RWPE2 (cell line): ENCODE results near the gene CACNA1A.

Source experiments
- ATAC-seq: fragments of 200-7000 bp; cut with Tn5 transposase; 3 replicates; pipeline ENCODE4 v1.9.1; 2021; ENCODE audit warnings: low read depth
- DNase-seq: peaks from one replicate; pipeline ENCODE4 v3.0.0-alpha.2; 2020; ENCODE audit warnings: low spot score
- H3K27ac ChIP-seq: fragments of 450-650 bp; 2 replicates; pipeline ENCODE4 v1.5.1; 2017; ENCODE audit warnings: mild to moderate bottlenecking; ENCODE audit not compliant: poor library complexity, severe bottlenecking
- H3K27me3 ChIP-seq: fragments of 250-450 bp; sonication (Bioruptor Pico); 2 replicates; pipeline ENCODE4 v1.5.1; 2021; ENCODE audit warnings: mild to moderate bottlenecking, moderate library complexity; ENCODE audit not compliant: insufficient read depth, poor library complexity, severe bottlenecking
- H3K36me3 ChIP-seq: fragments of 250-450 bp; sonication (Bioruptor Pico); 2 replicates; pipeline ENCODE4 v1.5.1; 2020; ENCODE audit warnings: low read depth, mild to moderate bottlenecking, moderate library complexity
- H3K4me1 ChIP-seq: fragments of 250-450 bp; sonication (Bioruptor Pico); 2 replicates; pipeline ENCODE4 v1.5.1; 2021; ENCODE audit warnings: mild to moderate bottlenecking, moderate library complexity; ENCODE audit not compliant: insufficient read depth, poor library complexity, severe bottlenecking
- H3K4me3 ChIP-seq: fragments of 250-450 bp; sonication (Bioruptor Pico); 2 replicates; pipeline ENCODE4 v1.5.1; 2021; ENCODE audit warnings: mild to moderate bottlenecking, moderate library complexity; ENCODE audit not compliant: severe bottlenecking
- H3K9me3 ChIP-seq: fragments of 250-450 bp; sonication (Bioruptor Pico); 2 replicates; pipeline ENCODE4 v1.5.1; 2021; ENCODE audit warnings: mild to moderate bottlenecking, moderate library complexity; ENCODE audit not compliant: severe bottlenecking
- TF ChIP-seq, protein P1 (sequence below): fragments of 450-650 bp; IDR thresholded peaks from one replicate; pipeline ENCODE4 v1.5.1; 2017; ENCODE audit warnings: mild to moderate bottlenecking, moderate library complexity; ENCODE audit not compliant: poor library complexity, severe bottlenecking

CACNA1A gene

GRCh38 chr19:13342672-13343071 lies 163.6 kb downstream of the CACNA1A start:
- Histone ChIP-seq H3K36me3 (no peaks in the 10 kb centered on the region), H3K27ac (no peak overlapping the region), H3K9me3 (no peaks in the 10 kb centered on the region), H3K27me3 (no peaks in the 10 kb centered on the region), H3K4me1 (no peaks in the 10 kb centered on the region), H3K4me3 (no peak overlapping the region)
- DNase-seq: no peak
- TF ChIP-seq, protein P1, sequence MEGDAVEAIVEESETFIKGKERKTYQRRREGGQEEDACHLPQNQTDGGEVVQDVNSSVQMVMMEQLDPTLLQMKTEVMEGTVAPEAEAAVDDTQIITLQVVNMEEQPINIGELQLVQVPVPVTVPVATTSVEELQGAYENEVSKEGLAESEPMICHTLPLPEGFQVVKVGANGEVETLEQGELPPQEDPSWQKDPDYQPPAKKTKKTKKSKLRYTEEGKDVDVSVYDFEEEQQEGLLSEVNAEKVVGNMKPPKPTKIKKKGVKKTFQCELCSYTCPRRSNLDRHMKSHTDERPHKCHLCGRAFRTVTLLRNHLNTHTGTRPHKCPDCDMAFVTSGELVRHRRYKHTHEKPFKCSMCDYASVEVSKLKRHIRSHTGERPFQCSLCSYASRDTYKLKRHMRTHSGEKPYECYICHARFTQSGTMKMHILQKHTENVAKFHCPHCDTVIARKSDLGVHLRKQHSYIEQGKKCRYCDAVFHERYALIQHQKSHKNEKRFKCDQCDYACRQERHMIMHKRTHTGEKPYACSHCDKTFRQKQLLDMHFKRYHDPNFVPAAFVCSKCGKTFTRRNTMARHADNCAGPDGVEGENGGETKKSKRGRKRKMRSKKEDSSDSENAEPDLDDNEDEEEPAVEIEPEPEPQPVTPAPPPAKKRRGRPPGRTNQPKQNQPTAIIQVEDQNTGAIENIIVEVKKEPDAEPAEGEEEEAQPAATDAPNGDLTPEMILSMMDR: no peak
- no peak for ATAC-seq

DNA sequence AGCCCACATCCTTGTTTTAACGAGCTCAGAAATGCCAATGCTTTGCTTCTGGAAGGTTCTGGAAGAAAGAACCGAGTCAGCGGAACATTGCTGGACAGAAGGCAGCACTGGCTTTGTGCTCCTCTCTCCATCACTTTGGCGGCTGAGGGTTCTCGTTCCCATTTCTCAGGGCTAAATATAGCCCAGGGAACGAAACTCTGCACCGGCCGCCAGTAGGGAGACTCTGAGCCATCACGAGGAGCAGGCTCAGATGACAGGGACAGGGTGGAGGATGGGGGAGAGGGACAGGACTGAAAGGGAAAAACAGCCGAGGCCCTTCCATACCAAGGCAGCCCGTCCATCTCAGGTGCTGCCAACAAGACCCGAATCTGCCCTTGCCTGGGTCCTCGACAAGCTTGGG lies 166.4 kb downstream of the CACNA1A start:
- DNase-seq (no peak), ATAC-seq (no peak)
- H3K36me3 ChIP-seq: no peaks in the 10 kb centered on the region
- H3K27ac ChIP-seq: no peak overlapping the region
- H3K4me3 ChIP-seq: no peak overlapping the region
- TF ChIP-seq, protein P1: no peak
- no peaks in the 10 kb centered on the region for H3K27me3 ChIP-seq
- no peaks in the 10 kb centered on the region for H3K4me1 ChIP-seq
- H3K9me3 ChIP-seq: no peaks in the 10 kb centered on the region

GRCh38 chr19:13337181-13337580 lies 169.1 kb downstream of the CACNA1A start:
- no peaks in the 10 kb centered on the region for H3K4me1 ChIP-seq
- H3K27ac ChIP-seq: no peak overlapping the region
- no peak for ATAC-seq
- H3K4me3 ChIP-seq: no peak overlapping the region
- no peaks in the 10 kb centered on the region for H3K9me3 ChIP-seq
- DNase-seq: no peak
- no peaks in the 10 kb centered on the region for H3K36me3 ChIP-seq
- no peaks in the 10 kb centered on the region for H3K27me3 ChIP-seq
- TF ChIP-seq, protein P1: no peak

DNA sequence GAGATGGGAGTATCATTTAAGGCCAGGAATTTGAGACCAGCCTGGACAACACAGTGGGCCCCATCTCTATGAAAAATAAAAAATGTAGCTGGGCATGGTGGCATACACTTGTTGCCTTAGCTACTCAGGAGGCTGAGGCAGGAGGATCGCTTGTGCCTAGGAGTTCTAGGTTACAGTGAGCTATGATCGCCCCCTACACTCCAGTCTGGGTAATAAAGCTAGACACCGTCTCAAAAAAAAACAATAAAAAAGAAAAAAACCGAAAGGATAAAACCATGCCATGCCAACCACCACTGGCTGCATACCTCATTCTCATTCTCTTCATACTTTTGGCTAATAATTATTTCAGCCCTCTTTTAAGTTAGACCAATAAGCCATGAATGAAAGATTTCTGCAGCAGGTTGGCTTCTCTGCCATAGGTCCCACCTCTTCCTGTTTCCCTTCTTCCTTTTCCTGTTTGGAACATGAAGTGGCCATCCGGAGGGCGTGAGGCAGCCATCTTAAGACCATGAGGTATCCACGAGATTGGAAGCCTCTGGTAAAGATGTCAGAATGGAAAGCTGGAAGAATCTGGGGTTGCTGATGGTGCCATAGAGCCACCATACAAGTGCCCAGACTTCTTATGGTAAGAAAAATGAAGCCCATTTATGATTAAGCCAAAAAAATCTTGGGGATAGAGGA lies 171.3 kb downstream of the CACNA1A start:
- Histone ChIP-seq H3K27ac (no peak overlapping the region), H3K36me3 (no peaks in the 10 kb centered on the region), H3K27me3 (no peaks in the 10 kb centered on the region), H3K4me3 (no peak overlapping the region), H3K4me1 (no peaks in the 10 kb centered on the region), H3K9me3 (no peaks in the 10 kb centered on the region)
- TF ChIP-seq, protein P1: no peak
- no peak for DNase-seq
- no peak for ATAC-seq

GRCh38 chr19:13330285-13330684 lies 176.0 kb downstream of the CACNA1A start:
- Histone ChIP-seq H3K27ac (no peak overlapping the region), H3K27me3 (no peaks in the 10 kb centered on the region), H3K36me3 (no peaks in the 10 kb centered on the region), H3K9me3 (no peaks in the 10 kb centered on the region), H3K4me1 (no peaks in the 10 kb centered on the region), H3K4me3 (no peak overlapping the region)
- ATAC-seq (no peak), DNase-seq (no peak)
- TF ChIP-seq, protein P1: no peak
